Liver (tissue), 3 donors: ENCODE measurements around the gene API5.

ENCODE experiments used
- GABPA ChIP-seq, 2 donors: IDR thresholded peaks in 1 of 2; conservative IDR thresholded peaks in 1 of 2; 2 replicates each; pipeline ENCODE4 v1.6.1; 2016; ENCODE audit warnings: antibody characterized with exemption in 2 of 2, mild to moderate bottlenecking in 1 of 2, moderate library complexity in 1 of 2
- TAF1 ChIP-seq: conservative IDR thresholded peaks from 2 replicates; pipeline ENCODE4 v1.6.1; 2016; ENCODE audit warnings: antibody characterized with exemption, mild to moderate bottlenecking
- TF ChIP-seq, protein P1 (sequence below): fragments of 150-350 bp; IDR thresholded peaks from 2 replicates; pipeline ENCODE4 v1.5.1; 2017; ENCODE audit warnings: improper control_type of control experiment, low read depth, low read length; ENCODE audit not compliant: missing input control
- donor health status: healthy.
- donor health status: healthy.

DNA sequence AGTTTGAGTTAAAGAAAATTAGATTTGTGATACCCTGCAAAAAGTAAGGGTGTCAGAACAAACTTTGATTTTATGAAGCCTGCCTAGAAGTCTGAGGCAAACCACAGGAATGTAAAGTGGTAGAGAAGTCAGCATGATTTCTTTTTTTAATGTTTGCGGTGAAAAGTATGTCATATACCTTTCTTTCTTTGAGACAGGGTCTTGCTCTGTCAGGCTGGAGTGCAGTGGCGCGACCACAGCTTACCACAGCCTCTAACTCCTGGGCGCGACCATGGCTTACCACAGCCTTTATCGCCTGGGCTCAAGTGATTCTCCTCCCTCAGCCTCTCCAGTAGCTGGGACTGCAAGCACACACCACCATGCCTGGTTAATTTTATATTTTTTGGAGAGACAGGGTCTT lies 4.7 kb downstream of the API5 start:
- TF ChIP-seq, protein P1, sequence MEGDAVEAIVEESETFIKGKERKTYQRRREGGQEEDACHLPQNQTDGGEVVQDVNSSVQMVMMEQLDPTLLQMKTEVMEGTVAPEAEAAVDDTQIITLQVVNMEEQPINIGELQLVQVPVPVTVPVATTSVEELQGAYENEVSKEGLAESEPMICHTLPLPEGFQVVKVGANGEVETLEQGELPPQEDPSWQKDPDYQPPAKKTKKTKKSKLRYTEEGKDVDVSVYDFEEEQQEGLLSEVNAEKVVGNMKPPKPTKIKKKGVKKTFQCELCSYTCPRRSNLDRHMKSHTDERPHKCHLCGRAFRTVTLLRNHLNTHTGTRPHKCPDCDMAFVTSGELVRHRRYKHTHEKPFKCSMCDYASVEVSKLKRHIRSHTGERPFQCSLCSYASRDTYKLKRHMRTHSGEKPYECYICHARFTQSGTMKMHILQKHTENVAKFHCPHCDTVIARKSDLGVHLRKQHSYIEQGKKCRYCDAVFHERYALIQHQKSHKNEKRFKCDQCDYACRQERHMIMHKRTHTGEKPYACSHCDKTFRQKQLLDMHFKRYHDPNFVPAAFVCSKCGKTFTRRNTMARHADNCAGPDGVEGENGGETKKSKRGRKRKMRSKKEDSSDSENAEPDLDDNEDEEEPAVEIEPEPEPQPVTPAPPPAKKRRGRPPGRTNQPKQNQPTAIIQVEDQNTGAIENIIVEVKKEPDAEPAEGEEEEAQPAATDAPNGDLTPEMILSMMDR, result no peak
- TF ChIP-seq TAF1 (no peak), GABPA (IDR thresholded peaks at IDR 0.05 in 1 of 2, conservative IDR thresholded peaks at IDR 0.05 in 1 of 2) (no peak)
